Stimulated activated CD8-positive, alpha-beta memory T cell treated with anti-CD3 and anti-CD28 coated beads, Interleukin-2, amount 100 ng/mL, for 1 hour (primary cell): ENCODE measurements around the gene FZR1.
A peak's percentile ranks its signal among the peaks of the same experiment; 100 is the strongest.

ENCODE experiments used
- DNase-seq, 2 donors: peaks; one replicate each; pipeline ENCODE4 v3.0.0-alpha.2; 2020; ENCODE audit warnings: low read depth in 2 of 2

FZR1 gene

DNA sequence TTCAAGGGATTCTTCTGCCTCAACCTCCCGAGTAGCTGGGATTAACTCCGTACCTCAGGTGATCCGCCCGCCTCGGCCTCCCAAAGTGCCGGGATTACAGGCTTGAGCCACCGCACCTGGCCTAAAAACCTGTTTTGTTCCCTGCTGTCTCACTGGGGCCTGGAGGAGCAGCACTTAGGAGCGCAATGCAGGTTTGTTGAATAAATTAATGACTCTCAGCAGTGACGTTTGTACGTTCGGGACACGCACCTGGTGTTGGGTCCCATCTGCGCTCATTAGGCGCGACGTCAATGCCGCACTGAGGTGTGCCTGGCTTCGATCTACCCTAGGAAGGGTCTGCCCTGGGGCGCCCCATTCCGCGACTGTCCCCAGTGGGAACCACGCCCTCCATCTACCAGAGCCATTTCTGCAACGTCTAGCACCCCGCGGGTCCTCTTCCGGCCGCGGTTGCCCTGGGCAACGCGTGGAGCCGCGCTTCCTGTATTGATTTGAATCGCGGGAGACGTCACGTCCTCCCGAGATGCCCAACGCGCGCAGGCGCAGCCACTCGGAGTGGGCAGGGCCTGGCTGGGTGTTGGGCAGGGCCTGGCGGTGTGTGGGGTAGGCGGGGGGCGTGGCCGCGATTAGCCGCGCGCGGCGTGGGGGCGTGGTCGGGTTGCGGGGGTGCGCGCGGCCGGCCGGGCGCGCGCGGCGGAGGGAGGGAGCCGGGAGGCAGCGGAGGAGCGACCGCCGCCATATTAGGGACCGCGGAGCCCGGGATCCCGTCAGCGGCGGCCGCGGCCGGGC, at the start of gene FZR1:
Gene FZR1, plus strand, starts transcription at position 714 of the 786 bp plus-strand sequence. CDS start 16,679 bp downstream, outside the sequence.
- peak; percentile 99 to 100 for DNase-seq

DNA sequence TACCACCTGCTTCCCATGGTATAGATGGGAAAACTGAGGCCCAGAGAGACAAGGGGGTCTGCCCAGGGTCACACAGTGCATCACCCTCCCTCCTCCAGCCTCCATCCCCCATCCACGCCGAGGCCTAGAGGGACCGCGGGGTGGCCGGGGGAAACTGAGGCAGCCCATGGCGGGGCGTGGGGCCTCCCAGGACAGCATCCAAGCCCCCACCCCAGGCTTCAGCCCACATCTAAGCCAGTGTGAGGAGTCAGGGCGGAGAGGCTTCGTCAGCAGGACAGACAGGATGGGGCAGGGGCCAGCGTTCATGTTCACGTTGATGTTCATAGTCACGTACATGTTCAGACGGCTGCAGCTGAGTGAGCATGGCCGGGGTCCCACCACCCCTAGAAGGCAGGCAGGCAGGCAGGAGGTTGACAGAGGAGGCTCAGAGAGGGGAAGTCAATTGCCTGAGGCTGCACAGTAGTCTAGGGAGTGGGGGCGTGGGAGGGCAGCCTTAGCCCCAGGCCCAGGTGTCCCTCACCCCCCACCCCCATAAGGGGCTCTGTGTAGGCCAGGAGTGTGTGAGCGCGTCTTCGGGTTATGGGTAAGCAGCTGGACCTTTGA, 49.1 kb upstream of the FZR1 start:
- no peak for DNase-seq

DNA sequence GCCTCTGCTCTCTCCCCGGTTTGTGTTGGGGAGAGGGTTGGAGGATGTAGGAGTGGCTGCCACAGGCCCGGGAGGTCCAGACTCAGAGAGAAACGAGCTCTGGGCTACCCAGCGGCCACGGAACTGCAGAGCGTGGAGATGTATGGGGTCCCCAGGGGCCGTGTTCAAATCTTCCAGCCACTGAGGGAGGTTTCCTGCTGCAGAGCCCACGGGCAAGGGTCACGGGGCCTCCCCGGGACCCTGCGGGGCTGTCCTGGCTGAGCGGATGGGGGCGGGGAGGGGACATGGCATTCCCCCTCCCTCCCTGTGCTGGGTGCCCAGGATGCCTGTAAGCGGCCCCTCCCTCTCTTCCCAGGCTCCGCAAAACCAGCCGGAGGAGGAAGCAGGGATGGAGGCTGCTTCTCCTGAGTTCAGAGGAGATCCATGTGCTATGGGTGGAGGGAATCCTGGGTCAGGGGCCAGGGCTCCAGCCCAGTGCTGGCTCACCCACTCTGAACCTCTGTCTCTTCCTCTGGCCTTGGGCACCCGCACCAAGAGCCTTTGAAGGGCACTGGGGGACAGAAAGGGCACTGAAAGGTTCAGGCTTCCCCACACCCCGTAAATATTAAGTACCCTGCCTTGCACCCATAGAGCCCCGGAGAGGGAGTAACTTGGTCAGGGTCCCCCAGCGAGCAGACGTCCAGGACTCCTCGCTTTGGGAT, 48.4 kb upstream of the FZR1 start:
- DNase-seq: no peak

DNA sequence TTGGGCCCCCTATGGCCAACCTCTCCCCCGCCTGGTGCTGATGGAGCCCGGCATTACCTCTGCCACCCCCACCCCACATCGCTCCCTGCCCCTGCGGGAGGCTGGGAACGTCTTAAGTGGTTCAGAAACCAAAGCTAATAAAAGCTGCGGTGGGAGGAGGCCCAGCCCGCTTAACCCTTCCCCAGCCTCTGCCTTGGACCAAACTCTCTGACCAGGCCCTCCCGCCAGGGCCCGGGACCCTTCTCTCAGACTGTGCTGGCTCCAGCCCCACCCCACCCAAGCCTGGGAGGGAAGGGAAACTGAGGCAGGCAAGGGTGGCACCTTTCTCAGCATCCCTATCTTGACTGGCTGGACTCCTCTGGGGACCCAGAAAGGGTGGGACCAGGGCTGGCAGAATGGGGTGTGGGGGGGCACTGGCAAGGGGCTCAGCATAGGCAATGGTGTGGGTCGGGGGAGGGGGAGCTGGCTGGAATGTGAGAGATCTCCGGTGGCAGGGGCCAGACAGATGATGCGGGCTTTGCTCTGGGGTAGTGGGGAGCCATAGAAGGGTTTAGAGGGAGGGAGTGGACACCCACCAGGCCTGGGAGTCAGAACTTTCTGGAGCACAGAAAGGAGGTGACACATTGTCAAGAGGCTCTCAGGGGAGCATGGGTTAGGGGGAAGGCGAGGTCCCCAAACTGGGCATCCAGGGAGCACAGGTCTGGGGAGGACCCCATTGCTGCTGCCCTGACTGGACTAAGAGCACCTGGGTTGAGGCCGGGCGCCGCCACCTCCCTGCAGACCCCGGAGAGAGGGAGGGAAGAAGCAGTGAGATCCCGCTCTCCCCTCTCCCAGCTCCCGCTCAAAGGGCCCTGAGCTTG, 47.7 kb upstream of the FZR1 start:
- no peak for DNase-seq

DNA sequence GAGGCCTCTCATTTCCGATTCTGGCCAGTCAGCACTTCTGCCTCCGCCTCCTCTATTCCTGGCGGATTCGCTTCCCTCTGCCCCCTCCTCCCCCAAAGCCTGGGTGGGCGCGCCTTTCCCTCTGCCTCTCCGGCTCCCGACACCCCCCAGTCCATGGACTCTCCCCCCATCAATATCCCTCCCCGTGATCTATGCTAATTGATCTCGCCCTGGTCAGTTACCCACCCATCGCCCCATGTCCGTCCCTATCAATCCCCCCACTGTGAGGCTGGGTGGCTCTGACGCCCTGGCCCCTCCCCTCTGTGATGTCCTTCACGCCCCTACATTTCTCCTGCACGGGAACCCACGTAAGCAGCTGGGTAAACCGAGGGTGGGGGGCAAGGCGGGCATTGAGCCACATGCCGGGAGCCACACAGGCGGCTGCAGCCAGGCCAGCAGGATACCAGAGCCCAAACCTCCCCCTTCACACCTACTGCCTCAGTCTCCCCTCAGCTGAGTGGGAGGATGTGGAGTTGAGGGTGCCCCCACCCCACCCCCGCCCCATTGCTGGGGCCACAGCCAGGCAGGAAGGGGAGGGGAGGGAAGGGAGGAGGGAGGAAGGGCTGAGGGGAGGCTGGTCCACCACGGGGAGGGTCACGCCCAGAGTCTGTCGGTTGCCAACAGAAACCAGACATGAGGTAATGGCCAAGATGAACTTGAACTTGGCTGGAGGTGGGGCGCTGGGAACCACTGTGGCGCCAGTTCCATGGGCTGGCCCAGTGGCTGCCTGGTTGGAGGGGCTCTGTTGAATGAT, 46.8 kb upstream of the FZR1 start:
- DNase-seq: no peak

DNA sequence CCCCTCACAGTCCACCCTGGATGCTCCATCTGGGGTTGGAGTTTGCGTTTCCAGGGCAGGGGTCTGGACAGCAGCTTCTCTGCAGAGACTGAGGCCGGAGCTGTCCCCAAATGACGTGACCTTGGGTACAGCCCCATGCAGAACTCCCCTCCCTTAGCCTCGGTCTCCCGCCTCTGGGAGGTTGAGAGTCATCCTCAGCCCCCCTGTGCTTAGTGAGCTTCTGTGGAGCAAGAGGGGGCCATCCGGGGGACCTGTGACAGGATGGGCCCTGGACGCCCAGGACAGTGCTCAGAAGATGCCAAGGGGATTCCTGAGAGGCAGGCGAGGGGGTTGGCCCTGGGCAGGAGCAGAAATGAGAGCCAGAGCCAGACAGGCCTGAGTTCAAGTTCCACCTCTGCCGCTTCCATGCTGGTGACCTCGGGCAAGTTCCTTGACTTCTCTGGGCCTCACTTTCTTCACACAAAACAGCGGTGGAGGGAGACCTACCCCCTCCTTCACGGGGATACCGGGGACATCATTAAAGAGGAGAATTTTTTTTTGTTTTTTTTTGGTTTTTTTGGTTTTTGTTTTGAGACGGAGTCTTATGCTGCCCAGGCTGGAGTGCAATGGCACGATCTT, 46.0 kb upstream of the FZR1 start:
- DNase-seq: no peak

DNA sequence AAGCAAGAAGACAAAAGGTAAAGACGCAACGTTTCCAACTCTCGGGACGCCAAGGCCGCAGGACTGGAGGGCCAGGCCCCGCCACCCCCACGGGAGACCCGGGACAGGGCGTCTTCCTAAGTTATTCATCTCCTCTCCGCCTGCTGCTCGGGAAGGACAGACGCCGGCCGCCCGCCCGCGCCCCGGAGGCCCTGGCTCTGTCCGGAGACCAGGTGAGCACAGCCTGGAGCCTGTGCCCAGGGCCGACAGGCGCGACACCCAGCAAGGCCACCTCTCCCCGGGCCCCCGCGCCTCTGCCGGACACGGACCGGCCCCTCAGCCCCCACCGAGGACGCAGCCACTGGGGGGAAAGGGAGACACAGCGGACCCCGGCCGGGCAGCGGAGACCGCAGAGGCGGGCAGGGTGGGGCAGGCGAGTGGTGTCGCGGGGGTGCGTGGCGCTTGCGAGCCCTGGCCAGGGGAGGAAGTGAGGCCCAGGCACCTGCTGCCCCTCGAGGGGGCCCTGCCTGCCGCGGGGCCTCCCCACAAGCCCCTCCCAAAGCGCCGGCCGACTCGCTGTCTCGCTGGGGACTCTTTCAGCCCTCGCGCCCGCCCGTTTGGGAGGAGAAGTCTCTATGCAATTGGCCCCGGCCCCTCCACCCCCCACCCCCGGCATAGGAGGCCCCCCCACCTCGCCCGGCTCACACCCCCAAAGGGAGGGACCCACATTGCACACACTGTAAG, 43.0 kb upstream of the FZR1 start:
- no peak for DNase-seq

DNA sequence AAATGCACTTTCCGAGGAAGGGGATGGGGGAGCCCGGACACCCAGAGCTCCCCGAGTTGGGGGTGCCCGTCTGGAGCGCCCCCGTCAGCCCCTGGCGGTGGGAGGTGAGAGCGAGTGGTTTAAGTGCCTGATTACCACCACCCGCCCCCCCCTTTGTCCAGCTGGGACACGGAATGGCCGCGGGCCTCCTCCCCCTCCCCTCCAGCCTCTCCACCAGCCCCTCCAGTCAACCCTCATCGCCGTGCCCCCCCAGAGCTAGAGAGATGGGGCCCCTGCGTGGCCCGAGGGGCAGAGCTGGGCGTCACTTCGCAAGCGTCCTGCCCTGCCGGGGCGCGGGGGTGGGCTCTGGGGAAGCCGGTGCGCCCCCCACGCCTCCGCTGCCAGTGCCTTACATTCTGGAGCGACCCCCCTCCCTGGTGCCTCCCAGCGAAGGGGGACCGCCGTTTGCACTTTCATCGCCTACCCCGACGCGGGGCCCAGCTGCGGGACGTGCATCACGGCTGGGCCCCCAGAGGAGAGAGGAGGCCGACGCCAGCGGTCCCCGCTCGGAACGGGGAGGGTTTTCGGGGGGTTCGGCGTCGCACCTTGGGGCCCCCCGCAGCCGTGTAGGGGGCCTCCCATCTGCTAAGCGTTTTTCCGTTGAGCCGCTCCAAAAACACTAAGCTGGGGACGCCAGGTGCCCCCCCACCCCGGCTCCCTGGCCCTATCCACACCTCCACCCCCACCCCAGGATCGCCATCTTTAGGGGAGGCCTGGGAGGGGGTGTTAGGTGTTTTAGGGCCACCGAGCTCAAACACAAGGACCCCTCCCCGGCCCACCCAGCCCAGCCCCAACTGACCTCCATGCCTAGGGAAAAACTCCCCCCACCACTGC, 42.2 kb upstream of the FZR1 start:
- no peak for DNase-seq

DNA sequence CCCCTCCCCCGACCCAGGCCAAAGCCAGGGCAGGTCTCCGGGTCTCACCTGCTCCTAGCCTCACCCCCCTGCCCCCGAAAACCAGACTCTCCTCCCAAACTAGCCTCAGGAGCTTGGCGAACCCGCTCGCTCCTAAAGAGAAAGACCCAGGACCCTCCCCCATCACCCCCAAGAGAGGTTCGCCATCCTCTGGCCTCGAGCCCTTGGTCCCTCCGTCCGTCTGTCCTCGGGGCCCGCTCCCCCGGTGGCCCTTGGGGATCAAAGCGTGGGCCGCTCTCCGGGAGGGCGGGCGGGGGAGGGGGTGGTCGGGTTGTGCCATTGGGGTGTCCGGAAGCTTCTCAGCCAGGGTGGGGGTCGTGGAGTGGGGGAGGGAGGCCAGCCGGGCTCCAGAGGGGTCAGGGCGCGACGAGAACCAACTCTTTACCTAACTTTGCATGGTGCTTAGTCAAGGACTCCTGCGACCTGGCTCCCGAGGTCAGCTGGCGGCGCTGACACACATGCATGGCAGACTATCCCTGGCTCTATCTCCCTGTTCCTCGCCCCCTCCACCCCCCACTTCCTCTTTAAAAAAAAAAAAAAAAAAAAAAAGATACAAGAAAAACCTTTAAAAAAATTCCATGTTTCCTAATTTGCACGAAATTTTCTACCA, 41.4 kb upstream of the FZR1 start:
- DNase-seq: no peak

DNA sequence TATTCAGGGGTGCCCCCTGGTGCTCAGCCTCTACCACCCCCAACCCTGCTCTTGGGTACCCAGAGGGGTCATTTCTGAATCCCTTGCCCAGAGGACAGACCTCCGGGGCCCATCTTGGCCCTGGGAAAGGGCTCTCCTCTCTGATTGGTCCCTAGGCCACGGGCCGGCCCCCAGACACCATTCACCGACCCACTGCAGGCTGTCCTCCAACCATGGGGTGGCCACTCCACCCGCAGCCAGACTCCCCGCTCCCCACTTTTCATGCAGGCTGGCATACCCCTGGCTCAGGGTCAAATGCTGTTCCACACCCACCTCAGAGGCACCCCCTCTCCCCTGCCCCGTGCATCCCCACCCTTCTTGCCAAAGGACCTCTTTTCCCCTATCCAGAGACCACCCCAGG, 40.6 kb upstream of the FZR1 start:
- no peak for DNase-seq

DNA sequence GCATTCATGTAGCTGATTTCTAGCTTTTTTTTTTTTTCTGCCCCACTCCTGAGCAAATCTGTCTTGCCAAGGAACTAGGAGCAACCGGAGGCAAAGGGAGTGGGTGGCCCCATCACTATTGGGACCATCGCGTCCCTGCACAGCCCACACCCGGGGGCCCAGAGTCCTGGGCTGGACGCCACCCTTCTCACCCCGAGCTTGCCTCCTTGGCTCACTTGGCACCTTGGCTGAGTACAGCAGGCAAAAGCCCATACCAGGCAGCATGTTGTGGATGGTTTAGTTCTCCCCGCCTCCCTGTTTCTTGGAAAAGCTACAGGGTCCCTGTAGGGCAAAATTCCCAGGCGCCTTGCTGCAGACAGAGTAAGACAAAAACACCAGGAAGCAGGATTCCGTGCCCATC, 39.5 kb upstream of the FZR1 start:
- no peak for DNase-seq

DNA sequence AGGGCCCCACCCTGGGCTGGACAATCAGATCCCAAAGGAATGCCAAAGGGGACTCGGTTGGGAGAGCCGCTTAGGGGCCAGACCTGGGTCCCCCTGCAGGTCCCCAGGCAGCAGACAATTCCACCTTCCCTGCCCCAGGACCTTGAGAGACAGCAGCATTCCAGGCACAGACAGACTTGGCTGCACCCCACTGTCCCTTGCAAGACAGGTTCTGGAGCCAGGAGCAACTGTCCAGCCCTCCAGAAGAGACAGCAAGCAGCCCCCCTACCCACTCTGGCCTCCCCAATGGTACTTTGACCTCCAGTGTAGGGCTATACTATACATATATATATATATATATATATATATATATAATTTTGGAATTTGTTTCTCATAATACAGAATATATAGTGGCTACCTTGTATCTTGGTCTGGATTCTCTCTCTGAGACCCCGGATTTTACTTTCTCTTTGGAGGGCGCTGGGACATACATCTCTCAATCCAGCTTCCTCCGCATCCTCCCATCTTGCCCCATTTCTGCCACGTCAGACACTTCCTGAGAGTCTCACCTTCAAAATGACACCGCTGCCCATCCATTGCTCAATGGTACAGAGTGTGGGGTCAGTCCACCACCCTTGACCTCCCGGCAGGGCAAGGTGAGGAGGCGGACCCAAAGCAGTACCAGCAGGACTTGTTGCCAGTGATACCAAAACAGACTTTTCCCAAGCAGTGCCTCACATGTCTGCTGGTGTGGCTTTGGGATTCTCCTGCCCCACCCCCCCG, 38.5 kb upstream of the FZR1 start:
- no peak for DNase-seq

DNA sequence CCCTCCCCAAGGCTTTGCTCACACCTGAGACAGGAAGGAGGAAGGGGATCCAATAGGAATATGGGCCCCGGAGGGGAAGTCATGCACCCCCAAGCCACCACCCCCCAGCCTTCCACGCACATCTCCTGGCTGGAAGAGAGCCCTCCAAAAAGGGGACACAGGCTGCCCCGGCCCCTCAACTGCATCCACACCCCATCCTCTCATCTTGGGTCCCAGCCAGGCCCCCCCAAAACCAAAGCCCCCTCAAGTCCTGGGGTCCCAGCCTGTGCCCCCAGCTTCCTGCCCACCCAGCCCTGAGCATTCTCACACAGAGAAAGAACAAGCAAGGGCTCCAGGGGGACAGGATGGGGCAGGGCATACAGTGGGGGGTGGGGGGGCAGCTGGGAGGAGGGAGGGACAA, 37.9 kb upstream of the FZR1 start:
- no peak for DNase-seq

DNA sequence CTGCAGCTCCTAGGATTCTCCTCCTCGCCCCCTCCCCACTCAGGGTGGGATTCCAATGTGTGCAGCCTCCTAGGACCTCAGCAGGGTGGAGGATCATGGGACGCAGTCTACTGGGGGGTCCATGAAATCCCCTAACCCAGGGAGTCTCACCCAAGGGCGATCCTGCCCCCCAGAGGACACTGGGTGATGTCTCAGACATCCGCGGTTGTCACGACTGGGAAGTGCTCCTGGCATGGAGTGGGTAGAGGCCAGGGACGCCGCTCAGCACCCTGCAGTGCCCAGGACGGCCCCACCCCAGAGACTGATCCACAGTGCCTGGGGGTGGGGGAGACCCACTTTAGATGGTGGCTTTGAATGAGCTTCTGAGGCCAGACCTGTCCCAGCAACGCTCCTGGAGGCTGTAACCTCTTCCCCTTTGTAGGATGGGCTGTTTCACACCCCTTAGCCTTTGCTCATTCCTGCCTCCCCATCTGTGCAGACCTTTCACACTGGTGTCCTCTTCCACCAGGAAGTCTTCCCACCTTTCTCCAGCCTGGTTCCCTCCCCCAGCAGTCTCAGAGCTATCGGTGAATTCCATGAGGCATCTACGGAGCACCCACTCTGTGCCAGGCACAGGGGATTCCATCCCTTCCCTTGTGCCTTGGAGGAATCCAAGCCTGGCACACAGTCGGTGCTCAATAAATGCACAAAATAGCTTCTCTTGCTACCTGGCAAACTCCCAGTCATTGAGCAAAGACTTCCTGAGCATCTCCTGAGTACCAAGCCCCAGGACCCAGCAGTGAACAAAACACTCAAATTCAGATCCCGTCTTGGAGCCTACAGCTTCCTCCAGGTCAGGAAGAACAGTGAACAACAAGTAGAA, 36.2 kb upstream of the FZR1 start:
- no peak for DNase-seq

DNA sequence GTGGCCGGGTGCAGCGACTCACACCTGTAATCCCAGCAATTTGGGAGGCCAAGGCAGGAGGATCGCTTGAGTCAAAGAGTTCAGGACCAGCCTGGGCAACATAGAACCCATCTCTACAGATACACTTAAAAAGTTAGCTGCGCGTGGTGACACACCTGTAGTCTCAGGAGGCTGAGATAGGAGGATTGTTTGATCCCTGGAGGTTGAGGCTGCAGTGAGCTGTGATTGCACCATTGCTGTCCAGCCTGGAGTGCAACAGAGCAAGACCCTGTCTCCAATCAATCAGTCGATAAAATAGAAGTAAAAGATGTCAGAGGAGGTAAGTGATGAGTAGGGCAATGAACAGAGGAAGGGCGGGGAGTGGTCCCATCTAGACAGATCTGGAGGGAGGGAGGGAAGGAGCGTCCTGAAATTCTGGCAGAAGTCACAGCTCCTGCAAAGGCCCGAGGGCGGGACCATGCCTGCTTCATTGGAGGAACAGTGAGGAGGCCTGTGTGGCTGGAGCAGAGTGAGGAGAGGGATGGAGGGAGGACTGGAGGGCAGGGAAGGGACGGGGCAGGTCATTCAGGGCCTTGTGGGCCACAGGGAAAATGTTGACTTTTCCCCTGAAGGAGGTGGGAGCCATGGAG, 35.5 kb upstream of the FZR1 start:
- DNase-seq: no peak

DNA sequence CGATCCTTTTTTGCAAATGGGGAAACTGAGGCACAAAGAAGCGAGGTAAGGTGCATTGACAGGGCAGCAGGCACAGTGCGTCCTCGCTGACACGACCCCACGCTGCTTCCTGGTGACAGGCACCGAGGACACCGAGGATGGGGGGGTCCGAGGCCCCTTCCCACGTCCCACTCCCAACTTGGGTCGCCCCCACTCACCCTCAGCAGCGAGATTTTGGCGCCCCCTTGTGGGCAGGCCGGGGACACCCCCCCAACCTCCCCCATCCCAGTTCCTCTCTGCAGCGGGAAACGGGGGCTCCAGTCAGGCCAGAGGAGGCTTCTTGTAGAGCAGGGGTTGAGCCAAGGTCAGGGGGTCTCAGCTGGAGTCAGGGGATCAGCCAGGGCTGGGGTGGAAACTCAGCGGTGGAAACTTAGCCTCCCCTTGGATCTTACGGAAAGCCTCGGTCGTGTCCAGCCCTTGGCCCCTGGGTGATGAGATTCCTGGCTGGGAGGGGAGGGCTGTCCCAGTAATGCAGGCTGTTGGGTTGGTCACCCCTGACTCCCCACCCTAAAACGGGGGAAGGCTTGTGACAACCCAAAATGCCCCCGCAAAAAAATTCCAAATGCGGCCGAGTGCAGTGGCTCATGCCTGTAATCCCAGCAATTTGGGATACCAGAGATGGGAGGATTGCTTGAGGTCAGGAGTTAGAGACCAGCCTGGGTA, 34.0 kb upstream of the FZR1 start:
- DNase-seq: peak in 1 of 2 donors; percentile 14
